HG02938 (cell line): ENCODE measurements around the gene SRMS.
"Not testable (repeated sequence)": the region's sequence is repeated elsewhere in the genome, so short reads cannot be mapped to it uniquely, and the experiment has no call there.

ENCODE experiments used
- ATAC-seq: cut with Tn5 transposase; IDR thresholded peaks from one replicate; pipeline ENCODE4 v1.9.1; 2021; ENCODE audit warnings: mild to moderate bottlenecking, moderate library complexity; ENCODE audit not compliant: unreplicated experiment

The SRMS gene

DNA sequence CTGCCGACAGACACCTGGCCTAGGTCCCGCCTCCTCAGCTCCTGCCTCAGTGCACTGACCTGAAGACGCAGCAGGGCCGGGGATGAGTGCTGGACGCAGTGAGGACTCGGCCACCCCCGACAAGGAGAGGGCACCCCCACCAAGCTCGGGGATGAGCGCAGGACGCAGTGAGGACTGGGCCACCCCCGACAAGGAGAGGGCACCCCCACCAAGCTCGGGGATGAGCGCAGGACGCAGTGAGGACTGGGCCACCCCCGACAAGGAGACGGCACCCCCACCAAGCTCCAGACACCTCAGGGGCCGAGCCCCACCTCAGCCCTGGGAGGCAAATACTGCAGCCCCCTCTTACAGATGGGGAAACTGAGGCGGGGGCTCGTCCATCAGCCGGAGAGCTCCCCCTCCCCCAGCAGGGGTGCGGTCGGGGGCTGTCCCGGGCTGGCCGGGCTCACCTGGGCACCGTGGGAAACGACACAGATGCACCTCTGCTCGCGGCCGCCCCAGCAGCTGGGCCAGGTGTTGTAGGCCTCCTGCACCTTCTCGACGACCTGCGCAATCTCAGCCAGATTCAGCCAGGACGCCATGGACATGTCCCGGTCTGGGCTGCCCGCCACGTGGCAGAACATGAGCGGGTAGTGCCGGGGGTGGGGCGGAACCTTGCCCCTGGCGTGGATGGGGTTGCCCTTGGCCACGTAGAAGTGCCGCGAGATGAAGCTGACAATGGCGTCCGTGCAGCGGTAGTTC, 19.0 kb upstream of the SRMS start:
- ATAC-seq: no peak

DNA sequence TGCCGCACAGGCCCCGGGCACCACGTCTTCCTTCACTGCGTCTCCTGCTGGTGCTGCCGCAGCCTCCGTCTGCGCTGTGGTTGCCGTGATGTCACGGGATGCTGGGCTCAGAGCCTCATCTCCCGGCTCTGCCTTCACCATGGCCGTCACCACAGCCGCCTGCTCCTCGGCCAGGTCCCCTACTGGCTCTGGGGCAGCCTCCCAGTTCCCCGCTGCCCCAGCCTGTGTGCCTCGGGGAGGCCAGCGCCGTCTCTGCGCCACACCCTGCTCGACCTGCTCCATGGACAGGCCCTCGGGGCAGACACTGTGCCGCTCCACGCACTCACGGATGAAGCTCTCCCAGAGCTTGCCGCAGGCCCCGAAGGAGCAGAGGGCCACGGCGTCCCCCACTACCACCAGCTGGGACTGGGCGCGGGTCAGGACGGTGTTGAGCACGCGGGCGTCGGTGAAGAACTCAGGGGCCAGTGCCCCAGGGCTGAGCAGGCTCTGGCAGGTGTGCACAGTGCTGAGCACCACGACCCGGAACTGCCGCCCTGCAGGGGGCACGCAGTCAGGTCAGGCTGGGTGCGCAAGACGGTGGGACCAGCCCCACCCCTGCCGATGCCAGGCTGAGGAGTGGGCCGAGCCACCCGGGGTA, 18.3 kb upstream of the SRMS start:
- no peak for ATAC-seq

DNA sequence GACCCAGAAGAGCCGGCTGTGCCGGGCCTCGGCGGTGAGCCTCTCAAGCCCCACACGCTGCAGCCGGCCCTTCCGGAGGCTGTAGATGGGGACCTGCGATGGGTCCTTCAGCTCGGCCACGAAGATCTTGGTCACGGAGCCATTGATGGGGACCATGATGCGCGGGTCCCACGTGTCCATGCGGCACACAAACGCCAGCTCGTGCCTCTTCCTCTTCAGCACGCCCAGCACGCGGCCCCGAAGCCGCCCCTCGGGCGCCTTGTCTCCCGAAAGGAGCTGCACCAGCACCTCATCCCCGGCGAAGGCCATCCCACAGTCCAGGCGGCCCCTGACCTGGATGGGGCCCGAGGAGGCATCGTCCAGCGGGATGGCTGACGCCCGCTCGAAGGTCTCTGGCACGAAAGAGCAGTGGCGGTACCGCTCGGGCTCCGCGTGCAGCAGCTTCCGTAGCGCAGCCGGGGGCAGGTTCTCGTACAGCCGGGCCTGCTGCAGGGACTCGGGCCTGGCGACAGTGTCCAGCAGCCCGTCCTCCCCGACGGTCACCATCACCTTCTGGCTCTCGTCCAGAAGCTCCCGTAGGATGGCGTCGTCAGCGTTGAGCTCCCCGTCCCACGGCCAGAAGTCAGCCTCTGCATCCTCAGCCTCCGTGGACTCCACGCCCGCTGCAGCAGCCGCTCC, 17.6 kb upstream of the SRMS start:
- no peak for ATAC-seq

DNA sequence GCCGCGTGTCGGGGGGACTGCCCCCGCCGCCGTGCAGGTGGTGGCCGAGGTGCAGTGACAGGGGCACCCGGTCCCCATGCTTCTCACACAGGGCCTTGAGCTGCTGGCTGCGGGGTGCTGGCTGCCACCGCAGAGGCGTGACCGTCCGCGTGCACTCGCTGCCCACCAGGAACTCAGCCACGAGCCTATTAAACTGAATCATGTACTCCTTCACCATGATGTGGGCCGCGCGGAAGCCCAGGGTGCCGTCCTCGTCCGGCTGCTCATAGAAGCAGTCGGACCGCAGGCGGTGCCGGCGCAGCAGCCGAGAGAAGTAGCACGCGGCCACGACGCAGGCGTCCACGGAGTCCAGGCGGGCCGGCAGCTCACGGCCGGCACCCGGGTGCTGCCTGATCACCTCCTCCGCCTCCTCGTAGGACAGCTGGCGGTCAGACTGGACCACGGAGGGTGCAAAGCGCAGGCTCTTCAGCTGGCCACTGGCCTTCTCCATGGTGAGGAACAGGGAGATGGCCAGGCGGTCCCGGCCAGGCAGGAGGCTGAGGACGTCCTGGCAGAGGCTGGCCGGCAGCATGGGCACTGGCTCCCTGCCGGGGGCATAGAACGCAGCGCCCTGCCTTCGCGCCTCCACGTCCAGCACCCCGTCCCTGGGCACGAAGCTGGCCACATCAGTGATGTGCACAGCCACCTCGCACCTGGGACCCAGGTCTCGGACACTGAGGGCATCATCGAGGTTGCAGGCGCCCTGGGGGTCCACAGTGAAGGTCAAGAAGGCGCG, 16.7 kb upstream of the SRMS start:
- no peak for ATAC-seq

DNA sequence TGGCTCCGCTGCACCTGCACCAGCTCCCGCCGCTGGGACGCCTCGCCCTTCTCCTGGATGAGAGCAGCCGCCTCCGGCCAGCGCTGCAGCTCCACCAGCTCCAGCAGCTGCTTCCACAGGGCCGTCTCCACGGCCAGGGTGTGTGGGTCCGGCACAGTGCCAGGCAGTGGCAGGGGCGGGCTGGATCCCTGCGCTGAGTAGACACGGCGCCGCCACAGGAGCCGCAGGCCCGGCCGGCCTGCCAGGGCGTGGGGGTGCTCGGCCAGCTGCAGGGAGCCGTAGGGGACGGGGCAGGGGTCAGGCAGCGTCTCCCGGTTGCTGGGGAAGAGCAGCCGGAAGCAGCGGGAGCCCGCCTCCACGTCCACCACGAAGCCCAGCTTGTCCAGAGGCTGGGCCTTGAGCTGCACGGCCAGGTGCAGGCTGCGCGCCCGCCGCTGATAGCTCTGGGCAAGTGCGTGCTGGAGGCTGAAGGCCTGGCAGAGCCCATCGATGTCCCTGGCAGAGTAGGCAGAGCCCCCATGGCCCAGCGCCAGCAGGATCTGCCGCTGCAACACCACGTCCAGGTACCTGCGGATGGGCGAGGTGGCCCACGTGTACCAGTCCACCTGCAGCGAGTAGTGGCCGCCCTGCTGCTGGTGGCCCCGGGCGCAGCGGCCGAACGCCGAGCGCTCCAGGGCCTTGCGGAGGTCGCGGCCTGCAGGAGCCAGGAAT, 15.8 kb upstream of the SRMS start:
- ATAC-seq: no peak

DNA sequence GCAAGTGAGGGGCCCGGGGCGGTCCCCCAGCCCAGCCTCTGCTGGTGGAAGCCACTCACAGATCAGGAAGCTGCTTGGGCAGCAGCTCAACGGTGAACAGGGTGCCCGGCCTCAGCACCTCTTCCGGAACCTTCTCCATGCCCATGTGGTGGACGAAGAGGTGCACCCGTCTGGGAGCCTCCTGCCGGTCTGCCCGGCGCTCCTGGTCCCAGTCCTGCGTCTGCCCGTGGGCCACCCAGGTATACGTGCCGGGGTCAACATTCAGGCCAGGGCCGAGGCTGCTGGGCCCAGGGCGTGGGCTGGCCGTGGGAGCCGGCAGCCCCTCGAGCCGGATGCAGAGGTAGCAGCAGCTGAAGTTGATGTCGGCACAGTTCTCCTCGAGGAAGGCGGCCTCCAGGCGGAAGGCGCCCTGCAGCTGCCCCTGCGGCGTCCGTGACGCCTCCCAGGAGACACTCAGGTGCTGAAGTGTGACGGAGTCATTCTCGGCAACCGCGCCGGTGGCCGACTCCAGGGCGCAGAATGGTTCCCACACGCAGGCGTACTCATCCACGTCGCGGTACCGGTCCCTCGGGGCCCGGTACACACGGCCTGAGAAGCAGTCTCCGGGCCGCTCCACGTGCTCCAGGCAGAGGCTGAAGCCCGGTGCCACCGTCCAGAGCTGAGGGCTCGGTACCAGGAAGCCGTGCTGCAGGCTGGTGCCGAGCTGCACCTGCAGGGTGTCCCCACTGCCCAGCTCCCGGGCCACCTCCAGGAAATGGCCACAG, 15.1 kb upstream of the SRMS start:
- no peak for ATAC-seq

DNA sequence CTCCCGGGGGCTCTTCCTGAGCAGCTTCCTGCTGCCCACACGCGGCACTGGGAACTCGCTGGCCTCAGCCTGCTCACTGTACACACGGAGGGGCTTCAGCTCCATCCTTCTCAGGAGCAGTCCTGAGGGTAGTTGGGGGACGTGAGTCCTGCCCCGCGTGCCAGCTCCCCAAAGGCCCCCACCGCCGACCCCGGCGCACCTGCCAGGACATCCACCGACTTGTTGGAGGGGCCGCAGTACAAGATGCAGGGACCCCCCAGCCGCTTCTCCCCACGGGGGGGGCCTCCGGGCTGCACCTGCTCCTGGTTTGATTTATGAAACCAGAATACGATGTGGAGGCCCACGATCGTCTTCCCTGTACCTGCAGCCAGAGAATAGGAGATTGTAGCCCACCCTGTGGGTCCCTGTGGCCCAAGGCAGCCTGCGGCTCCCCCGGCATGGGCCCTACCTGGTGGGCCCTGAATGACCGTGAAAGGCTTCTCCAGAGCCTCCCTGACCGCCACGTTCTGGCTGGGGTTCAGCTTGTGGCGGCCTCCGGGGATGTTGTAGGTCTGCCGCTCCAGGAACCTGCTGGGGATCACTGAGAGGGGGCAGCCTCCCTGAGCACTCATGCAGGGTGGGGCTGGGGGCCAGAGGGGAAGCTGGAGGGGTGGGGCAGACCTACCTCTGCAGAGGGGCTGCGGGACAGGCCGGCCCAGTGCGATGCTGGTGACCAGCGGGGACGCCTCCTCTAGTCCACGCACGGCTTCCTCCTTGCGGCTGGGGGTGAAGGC, 14.3 kb upstream of the SRMS start:
- ATAC-seq: no peak

DNA sequence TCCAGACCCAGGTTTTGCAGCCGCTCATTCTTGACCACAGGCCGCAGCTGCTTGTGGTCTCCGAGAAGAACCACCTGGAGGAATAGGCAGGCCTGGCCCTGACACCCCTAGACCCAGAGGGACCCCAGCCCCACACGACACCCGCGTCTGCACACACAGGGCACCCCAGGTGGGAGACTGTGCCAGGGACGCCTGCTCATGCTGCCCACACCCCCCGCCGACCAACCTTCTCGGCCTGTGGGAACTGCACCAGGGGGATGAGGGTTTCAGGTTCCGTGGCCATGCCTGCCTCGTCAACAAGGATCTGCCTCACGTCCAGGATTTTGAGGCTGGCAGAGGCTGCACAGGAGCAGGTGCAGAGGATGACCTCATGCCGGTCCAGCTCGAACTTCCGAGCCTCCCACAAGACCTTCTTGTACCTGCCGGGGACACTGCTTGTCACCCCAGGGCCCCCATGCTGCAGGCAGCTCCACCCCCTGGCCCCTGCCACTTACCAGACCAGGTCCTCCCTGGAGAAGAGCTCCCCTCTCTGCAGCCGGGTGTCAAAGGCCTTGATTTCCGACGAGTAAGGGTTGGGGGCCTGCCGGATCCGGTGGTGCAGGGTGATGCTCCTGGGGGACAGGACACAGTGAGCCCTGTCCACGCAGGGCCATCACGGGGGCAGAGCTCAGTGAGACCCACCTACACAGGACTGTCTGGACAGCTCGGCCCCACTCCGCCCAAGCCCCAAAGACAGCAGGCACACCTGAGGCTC, 13.5 kb upstream of the SRMS start:
- no peak for ATAC-seq

DNA sequence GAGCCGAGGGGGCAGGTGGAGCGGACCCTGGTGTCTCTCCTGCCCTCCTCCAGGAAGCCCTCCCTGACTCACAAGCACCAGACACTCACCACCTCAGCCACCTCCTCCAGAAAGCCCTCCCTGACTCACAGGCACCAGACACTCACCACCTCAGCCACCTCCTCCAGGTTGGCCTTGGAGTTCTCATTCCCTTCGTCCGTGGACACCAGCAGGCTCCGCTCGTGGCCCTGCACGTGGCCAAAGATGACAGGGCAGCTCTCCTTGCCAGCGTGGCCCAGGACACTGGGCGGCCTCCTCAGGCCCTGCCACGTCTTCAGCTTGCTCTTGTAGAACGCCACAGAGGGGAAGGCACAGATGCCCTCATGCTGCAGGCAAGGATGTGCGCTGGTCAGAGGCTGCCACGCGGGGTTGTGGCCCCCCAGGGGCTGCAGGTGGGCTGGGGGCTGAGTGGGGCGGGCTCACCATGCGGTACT, 12.8 kb upstream of the SRMS start:
- ATAC-seq: no peak

DNA sequence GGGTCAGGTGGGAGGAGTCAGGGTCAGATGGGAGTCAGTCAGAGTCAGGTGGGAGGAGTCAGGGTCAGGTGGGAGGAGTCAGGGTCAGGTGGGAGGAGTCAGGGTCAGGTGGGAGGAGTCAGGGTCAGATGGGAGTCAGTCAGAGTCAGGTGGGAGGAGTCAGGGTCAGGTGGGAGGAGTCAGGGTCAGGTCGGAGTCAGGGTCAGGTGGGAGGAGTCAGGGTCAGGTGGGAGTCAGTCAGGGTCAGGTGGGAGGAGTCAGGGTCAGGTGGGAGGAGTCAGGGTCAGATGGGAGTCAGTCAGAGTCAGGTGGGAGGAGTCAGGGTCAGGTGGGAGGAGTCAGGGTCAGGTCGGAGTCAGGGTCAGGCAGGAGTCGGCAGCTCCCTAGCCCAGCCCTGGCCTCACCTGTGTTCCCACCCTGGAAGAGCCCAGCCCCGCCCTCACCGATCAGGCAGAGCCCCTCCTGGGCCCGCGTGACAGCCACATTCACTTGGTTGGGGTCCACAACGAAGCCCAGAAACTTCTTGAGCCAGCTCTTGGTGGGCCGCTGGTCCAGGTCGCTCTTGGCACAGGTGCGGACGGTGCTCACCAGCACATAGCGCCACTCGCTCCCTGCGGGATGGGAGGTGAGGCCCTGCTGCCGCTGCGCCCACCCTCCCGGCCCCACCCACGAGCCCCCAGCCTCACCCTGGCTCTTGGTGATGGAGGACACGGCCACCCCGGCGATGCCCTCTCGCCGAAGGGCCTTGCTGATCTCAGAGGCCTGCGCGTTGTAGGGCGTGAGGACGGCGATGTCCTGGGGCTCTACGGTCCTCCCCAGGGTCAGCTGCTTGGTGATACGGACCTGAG, 12.2 kb upstream of the SRMS start:
- ATAC-seq: not testable (repeated sequence)

DNA sequence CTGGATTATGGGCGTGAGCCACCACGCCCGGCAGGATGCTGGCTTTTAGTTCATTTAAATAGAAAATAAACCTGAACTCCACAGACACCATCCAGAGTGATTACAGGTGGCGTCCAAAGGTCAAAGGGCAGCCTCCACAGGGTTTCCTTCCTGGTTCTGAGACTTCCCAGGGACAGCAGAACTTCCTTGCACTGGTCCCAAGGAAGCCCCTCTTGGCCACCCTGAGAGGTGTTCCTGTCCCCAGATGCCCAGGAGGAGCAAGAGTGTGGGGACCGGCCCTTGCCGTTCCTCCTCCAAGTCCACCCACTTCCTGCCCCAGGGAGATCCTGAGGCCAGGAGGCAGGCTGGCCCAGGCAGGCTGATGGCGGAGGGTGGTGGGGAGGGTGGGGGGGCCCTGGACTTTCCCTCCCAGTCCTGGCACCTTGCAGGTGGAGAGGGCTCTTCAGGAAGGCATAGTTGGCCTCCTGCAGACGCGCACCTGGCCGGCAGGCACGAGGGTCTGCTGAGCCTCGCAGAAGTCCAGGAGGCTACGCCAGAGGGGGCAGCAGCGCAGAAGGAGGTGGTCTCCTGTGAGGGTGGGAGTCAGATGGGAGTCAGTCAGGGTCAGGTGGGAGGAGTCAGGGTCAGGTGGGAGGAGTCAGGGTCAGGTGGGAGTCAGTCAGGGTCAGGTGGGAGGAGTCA, 11.4 kb upstream of the SRMS start:
- ATAC-seq: no peak

DNA sequence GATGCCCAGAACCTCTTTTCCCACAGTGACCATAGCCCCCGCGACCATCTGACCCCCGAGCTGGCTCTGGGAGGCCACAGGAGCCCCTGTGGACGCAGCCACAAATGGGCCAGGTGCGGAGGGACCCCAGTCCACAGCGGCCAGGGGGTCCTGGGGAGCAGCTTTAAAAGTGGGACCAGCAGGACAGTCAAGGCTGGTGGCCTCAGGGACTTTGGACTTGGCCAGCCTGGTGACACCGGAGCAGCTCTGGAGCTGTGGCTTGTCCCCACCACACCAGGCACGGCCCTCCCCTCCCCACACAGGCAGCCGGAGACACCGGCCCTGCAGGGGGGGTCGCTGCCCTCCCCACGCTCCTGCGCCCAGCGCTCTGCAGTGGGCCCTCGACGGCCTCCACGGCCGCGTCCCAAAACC, 9.9 kb upstream of the SRMS start:
- ATAC-seq: no peak

DNA sequence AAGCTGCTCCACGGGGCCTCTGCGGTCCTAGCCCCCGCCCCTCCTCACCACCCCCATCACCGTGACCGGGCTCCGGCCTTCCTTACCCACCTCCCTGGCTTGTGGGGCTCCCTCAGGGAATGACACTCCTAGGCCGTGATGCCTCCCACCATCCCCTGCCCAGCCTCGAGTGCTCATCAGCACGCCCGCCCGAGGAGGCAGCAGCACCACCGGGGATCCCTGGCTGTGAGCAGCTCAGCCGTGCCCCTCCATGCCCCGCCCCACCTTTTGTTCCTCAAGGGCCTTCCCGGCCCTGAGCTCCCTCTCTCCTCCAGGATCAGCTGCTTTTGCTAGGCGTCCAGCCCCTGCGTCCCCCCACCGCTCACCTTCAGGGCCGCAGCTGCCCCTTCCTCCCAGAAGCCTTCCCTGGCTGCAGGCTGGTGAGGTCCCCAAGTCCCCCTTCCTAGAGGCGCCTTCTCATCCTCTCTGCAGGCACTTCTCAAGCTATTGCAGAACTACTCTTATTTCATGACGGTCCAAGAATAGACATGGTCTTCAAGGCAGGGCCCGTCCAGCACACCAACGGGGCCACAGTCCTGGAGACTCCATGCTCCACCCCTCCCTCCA, 9.4 kb upstream of the SRMS start:
- no peak for ATAC-seq

DNA sequence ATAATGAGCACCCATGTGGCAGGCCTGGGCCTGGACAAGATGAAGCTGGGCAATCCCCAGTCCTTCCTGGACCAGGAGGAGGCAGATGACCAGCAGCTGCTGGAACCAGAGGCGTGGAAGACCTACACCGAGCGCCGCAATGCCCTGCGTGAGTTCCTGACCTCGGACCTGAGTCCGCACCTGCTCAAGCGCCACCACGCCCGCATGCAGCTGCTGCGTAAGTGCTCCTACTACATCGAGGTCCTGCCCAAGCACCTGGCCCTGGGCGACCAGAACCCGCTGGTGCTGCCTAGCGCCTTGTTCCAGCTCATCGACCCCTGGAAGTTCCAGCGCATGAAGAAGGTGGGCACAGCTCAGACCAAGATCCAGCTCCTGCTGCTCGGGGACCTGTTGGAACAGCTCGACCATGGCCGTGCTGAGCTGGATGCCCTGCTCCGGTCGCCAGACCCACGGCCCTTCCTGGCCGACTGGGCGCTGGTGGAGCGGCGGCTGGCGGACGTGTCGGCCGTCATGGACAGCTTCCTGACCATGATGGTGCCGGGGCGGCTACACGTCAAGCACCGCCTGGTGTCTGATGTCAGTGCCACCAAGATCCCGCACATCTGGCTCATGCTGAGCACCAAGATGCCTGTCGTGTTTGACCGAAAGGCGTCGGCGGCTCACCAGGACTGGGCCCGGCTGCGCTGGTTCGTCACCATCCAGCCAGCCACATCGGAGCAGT, 8.3 kb upstream of the SRMS start:
- no peak for ATAC-seq

DNA sequence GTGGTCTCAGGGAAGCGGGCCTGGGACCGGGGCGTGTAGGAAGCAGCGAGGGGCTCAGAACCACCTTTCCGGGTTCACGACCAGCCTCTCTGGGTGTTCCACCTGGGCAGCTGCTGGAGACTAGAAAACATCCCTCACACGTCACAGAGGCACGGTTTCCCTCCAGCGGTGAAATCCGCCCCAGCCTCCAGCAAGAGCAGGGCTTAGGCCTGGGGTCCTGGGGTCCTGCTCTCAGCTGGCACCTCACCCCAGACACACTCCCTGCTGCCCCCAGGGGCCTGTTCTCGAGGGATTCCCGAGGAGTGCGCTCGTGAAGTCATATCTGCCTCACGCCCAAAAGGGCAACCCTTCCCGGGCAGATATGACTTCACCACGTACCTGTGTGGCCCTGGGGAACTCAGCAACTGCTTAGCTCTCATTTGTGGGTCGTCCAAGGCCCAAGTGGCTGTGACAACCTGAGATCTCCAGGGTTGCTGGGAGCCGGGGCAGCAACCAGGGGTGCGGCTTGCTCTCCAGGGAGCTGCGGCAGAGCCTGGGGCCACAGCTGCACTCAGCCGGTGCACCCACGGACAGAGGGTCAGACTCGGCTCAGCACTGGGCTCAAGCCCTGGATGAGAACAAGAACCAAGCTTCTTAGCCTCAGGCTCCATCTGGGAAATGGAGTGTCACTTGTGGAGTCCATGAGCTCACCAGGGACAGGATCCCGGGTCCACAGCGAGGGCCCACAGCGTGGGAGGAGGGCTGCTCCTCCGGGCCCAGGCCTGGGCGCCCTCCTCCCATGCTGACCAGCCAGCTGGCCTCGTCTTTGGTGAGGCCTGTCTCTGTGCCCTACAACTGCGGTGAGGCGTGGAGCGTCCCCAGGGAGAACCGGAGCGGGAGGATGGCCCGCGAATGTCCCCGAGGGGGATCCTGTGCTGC, 7.1 kb upstream of the SRMS start:
- ATAC-seq: no peak
